Raji (cell line): Measurements from ENCODE around the gene RHBDF2.

Experiments used
- POLR2A ChIP-seq: IDR thresholded peaks from 2 replicates; pipeline ENCODE4 v1.6.1; 2011; ENCODE audit warnings: low read depth, low read length, control low read depth; ENCODE audit not compliant: insufficient read depth

RHBDF2 gene

DNA sequence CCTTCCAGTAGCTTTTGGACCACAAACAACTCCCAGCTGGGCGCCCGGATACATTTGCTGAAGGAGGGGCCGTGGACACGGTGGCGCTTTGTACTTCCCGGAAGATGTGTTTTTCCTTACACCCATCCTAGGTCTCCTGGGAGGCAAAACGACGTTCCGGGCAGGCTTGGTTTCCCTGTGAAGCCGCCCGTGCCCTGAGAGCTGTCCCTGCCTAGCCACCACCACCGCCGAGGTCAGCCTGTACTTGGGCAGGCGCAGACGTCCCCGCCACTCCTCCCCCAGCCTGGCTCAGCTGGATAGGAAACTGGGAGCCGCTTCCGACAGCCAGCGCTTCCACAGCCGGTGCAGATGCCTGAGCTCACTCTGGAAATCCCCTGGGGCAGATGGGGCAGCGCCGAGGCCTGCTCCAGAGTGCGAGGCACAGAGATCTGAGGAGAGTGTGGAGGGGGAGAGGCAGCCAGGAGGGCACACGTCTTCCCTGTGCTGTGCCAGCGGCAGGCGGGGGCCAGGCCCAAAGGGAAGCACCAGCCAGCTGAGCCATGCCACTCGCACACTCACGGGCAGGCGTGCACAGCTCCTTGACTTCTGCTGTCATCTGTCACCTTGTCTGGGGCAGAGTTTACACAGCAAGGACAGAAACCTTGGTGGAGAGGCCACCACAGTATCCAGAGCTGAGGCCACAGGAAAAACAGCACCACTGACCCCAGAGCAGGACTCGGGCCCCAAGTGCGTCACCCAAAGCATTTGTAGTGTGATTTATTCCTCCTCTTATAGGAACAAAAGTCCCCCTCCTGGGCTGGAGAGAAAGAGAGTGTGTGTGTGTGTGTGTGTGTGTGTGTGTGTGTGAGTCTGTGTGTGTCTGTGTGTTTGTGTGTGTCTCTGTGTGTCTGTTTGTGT is 3.0 kb downstream of the RHBDF2 start:
- no peak for TF ChIP-seq POLR2A

DNA sequence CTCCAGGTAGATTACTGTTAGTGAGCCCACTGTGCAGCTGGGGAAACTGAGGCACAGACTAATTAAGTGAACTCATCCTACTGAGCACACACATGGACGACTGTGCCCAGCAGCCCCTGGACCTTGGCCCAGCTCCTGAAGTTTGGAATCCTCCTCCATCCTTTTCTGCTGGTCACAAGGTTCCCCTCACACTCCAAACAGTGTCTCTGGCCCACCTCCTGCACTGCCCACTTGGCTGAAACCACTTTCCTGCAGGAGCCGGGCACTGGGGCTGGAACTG is 3.6 kb downstream of the RHBDF2 start:
- no peak; the same call in 1 of the 2 replicates for TF ChIP-seq POLR2A

DNA sequence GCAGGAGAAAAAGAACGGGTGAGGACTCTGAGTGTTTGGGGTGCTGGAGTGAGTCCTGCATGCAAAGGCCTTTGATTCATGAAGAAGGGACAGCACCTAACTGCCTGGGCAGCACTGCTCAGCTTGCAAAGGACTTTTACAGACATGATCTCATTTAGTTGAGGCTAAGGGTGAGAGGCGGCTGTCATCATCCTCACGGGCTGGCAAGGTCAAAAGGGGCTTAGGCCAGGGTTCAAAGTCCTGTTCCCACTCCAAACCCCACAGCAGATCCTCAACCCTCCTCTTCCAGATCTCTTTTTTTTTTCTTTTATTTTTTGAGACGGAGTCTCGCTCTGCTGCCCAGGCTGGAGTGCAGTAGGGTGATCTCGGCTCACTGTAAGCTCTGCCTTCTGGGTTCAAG is 4.8 kb downstream of the RHBDF2 start:
- TF ChIP-seq POLR2A: no peak

DNA sequence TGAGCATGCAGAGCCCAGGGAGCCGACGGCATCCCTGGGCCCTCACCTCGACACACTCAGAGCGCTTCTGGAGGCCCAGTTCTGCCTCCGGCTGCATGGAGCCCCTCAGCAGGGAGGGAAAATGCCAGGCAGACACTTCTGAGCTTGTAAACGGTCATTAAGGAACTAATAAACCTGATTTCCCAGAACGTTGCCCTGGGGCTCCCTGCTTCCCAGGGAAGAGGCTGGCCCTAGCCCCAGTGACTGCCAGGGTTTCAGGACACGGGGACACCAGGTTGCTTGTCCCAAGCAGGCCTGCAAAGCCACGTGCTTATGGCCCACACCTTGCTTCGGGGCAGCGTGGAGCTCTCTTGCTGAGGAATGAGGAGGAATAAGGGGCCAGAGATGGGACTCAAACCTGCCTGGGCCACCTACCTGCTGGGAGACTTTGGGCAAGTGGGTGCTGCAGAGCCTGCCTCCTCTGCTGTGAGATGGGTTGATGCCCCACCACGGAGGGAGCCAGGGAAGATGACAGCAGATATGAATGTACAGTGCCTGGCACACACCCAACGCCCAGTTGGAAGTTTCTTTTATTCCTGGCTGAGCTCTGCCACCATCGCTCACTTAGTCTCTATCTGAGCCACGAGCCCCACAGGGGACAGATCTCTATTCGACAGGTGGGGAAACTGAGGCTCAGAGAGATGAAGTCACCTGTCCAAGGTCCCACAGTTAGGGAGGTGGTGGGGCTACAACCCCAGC is 5.4 kb downstream of the RHBDF2 start:
- 0 out of 2 replicates have a peak, but pooled peaks have one; percentile 17 for TF ChIP-seq POLR2A

DNA sequence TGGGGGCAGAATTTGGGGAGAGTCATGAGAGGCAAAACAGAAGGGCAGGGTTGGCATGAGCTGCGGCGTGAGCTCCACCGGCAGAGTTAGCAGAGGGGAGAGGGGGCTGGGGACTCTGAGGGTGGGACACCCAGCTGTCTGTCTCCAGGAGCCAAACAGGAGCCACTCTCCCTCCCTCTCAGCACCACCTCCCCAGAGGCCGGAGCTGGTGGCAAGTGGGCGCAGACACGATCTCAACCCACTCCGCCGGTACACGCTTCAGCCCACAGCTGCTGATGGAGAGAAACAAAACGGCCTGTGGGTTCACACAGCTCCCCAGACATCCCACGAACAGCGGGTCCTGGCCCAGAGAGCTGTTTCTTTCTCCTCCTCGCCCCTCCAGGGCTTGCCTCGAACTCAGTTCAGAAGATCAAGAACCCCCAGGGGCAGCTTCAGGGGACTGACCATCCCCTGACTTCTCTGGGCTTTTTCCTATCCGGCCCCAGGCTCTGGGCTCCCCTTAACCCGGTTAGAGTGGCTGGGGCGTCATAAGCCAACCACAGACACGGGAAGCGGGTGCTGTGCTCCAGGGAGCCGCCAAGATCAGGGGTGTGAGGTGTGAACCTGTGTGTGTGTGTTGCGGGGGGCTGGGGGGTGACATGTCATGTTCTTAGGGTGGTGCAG is 7.6 kb downstream of the RHBDF2 start:
- TF ChIP-seq POLR2A: no peak

DNA sequence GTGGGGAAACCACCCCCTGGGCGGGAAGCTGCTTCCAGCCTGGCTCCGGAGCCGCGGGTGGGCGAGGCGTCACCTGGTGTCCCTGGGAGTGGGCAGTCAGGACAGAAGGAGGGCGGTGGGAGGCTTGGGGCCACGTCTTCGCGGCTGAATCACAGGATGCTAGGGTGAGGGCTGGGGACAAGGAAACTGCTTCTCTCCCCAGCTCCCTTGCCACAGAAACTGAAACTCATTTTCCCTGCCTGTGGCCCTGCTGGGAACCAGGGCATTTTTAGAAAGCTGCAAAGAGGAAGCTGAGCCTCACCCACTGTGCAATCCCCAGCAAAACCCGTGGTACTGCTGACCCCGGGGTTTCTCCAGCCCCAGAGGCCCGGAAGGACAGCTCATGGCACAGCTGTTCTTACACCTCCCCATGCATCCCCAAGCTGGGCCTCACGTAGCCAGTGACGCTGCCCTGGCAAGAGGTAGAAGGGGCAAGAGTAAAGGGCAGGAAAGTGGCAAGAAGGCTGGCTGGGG is 8.2 kb downstream of the RHBDF2 start:
- TF ChIP-seq POLR2A: peak; percentile 20; the same call in 1 of the 2 replicates

DNA sequence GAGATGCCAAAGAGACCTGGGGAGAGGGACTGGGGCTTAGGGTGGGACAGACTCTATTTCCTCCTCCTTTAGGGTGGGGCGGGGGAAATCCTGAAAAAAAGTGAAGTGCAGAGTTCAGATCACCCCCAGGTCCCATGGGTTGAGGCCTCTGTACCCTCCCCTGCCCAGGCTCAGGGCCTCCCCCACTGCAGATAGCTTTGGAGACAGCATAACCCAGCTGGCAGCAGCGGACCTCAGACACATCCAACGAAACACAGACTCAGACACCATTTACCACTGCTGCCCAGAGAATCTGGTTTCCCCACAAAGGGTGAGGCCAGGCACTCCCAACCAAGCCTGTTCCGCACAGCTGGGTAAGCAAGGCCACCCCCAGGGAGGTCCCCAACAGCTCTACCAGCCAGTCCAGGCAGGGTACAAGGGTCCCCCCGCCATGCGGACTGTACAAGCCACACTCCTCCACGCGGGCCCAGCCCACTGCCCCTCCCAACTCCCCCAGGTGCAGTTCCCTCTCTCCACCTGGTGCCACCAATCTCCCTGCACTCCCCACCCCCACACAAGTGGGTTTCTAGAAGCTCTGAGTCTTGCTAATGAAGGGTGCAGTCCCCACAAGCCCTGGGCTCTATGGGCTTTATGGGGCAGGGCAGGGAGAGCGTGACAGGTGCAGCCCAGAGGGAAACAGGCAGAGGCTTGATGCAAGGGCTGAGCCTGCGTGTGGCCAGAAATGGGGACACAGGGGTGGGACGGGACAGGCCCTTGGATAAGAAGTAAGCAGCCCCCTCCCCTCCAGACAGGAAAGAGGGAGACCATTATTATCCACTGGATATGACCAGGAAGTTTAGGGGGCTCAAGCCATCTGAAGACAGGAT is 8.9 kb downstream of the RHBDF2 start:
- 0 out of 2 replicates have a peak, but pooled peaks have one; percentile 17 for TF ChIP-seq POLR2A

DNA sequence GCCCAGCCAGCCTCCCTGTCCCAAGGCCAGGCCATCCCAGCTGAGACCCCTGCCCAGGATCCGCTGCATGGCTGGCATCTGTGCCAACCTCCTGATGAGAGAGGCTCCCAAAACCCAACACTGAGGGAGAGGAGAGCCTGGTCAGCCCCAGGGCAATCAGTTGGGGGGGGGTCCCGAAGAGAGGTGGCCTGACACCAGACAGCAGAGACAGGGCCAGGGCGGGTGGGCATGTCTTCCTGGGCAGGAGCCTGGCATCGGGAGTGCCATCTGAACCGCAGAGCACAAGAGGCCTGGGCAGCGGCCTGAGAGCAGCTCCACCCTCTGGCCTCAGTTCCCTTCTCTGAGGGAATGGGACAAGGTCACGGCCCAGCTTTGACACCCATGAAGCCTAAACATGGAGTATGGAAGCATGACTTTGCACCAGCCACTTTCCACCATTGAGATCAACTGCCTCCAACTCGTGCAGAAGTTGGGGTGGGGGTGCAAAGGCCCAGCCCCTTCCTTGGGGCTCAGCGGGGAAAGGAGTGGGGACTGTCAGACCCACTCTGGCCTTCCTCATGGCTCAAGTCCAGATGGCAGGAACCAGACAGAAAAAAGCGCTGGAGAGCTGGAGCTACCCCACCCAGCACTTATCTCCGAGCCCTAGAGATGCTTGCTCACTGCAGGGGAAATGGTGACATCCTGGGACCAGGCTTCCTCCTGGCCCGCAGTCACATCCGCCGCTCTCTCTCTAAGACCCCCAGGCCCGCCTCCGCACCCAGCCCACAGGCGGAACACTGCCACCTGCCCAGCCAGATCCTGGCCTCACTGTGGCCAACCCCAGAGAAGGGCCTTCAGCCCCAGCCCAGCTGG is 9.7 kb downstream of the RHBDF2 start:
- TF ChIP-seq POLR2A: no peak

DNA sequence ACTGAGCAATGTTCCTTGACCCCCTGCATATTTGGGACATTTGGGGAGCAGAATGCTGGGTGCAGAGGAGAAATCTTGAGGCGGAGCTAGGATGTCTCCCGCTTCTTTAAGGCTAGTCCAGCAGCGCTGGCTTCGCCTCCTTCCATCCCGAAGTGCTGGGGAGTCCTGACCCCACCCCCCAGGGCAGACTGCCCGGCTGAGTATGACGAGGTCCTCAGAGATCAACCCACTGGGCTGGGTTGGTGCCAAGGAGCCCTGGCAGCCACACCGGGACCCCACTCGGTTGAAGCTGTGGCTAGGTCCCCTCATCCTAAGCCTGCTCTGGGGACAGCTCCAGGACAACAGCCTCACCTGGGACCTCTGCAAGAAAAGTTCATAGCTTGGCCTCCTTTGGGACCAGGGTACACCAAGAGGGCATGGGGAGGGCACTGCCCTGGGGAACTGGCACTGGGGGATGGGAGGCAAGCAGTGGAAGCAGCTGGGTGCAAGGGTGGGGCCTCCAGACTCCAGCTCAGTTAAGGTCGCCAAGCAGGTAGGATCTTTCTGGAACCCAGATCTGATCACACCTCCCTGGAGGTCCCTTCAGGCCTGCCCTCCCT is 11.0 kb downstream of the RHBDF2 start:
- peak; percentile 40; the same call in 1 of the 2 replicates for TF ChIP-seq POLR2A

DNA sequence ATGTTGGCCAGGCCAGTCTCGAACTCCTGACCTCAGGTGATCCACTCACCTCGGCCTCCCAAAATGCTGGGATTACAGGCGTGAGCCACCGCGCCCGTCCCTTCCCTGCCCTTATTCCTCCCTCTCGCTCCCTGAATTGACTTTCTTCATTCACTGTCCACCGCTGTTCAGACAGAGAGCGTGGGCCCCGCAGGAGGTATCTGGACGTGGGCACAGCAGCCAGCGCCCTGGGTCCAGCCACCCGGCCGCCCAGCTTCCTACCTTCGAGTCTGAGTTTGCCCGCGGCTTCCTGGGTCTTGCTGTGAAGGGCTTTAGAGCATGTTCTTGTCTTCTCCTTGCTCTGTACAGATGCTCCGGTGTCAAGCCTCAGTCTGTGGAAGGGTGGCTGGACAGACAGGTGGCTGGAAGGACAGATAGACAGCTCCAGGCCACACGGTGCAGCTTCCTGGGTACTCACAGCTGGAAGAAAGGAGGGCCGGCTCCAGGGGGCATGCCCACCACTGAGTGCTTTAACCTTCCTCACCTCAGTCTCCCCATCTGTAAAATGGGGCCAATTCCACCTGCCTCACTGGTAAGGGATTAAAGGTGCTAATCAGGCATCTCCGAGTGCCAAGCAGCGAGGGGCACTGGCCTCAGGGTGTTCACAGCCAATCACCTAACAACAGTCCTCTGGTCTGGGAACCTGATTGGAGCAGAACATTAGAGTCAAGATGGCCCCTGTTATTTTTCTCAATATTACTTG is 13.6 kb downstream of the RHBDF2 start:
- TF ChIP-seq POLR2A: no peak

DNA sequence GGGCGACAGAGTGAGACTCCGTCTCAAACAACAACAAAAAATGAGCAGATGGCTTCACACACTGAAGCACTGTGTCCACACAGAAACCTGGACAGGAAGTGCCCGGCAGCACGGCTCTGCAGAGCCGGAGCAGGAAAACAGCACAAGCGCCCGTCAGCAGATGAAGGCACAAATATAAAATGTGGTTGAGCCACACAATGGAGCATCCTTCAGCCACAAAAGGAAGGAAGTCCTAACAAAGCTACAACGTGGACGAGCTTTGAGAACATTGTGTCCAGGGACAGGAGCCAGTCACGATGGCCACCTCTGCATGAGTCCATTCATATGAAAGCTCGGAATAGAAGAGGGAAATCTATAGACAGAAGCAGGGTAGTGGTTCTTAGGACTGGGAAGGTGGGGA is 15.7 kb downstream of the RHBDF2 start:
- TF ChIP-seq POLR2A: no peak

DNA sequence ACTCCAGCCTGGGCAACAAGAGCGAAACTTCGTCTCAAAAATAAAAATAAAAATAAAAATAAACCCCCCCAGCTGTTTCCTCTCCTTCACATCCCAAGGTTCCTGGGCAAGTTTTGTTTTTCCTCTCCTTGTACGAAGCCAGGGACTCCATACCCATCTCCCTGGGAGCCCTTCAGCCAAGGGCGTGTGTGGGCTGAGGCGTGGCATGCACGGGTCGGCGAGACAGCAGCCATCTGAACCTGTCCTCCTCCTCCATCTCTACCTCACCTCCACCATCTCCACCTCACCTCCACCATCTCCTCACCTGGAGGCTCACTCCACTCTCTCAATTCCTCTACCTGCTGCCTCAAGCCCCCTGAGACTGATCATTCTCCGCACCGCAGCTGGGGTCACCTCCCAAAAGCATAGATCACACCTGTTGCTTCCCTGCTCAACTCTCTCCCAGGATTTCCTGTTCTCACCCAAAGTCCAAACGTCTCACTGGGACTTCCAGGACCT is 16.9 kb downstream of the RHBDF2 start:
- no peak for TF ChIP-seq POLR2A
